Activated naive CD4-positive, alpha-beta T cell treated with Interleukin-2 at 50 U/mL for 16 hours (primary cell): Measurements from ENCODE around the gene RNF212.

Experiments
- DNase-seq: peaks from one replicate; pipeline ENCODE4 v3.0.0-alpha.2; 2020

The RNF212 gene

DNA sequence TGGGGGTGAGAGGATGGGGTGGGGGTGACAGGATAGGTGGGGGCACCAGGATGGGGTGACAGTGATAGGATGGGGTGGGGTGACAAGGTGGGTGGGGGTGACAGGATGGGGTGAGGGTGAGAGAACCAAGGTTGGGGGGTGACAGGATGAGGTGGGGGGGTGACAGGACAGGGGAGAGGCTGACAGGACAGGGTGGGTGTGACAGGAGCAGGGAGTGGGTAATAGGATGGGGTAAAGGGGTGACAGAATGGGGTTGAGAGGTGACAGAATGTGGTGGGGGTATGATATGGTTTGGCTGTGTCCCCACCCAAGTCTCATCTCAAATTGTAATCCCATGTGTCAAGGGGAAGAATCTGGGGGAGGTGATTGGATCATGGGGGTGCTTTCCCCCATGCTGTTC is 26.0 kb downstream of the RNF212 start:
- DNase-seq = no peak

DNA sequence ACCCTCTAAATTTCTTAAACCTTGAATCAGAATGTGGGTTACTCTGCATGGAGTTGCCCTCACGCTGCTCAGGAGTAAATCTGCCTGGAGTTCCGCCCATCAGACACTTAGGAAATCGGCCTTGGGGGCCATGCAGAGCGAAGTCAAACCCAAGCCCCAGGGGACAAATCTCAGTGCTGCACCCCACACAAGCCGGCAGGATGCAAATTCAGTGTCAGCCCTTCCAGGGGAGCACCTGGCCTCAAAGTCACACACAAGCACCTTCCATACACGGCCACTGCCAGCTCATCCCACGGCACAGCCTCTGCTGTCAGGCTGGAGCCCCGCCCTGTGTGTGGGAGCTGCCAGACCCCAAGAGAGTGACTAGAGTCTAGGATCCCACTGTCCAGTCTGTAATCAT is 27.4 kb downstream of the RNF212 start:
- no peak for DNase-seq

DNA sequence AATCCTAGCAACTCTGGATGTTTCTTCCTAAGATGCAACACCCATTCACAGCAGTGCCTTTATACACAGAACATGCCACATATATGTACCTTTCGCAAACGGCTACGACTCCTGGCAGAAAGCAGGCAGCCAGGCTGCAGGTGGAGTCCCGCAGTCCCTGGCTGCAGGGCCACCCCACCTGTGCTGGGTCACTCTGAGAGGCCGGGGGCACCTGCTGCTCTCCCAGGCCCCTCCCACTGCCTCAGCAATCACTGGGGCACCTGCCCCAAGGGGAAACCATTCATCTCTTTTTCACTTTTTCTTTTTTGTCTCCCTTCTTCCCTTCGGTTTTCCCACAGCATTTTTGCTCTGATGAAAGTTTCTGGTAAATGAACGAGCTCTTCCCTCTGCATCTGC is 28.0 kb downstream of the RNF212 start:
- no peak for DNase-seq

DNA sequence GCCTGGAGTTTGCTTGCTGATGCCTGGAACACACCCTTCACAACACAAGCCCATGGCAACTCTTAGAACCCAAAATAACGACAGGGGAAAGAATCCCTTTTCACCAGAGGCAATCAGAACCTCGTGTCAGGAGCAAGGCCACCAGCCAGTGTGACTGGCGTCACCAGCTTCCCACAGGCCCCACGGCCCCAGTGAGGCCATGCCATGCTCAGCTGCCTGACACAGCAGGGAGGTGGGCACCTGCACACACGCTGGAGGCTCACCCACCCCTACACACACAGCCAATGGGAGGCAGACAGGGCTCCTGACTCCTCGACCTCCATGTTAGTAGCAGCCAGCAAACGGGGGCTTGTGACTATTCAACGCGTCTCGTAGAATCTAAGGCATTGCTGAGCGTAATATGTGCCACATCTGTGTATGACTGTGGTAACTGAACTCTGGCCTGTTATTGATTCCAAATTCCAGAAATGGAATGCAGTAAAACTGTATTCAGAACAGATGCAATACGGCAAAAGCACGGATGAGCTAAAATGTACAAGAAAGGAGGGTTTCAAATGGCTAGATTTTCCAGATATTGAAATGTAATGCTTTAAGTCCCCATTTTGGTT is 28.5 kb downstream of the RNF212 start:
- DNase-seq = no peak

DNA sequence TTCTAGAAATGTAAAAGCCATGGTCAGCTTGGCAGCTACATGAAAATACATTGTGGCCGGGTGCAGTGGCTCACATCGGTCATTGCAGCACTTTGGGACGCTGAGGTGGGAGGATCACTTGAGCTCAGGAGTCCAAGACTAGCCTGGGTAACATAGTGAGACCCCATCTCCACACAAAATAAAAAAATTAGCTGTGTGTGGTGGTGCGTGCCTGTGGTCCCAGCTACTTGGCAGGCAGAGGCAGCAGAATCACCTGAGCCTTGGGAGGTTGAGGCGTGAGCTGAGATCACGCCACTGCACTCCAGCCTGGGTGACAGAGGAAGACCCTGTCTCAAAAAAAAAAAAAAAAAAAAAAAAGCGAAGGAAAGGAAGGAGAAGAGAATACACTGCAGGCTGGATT is 29.0 kb downstream of the RNF212 start:
- no peak for DNase-seq

DNA sequence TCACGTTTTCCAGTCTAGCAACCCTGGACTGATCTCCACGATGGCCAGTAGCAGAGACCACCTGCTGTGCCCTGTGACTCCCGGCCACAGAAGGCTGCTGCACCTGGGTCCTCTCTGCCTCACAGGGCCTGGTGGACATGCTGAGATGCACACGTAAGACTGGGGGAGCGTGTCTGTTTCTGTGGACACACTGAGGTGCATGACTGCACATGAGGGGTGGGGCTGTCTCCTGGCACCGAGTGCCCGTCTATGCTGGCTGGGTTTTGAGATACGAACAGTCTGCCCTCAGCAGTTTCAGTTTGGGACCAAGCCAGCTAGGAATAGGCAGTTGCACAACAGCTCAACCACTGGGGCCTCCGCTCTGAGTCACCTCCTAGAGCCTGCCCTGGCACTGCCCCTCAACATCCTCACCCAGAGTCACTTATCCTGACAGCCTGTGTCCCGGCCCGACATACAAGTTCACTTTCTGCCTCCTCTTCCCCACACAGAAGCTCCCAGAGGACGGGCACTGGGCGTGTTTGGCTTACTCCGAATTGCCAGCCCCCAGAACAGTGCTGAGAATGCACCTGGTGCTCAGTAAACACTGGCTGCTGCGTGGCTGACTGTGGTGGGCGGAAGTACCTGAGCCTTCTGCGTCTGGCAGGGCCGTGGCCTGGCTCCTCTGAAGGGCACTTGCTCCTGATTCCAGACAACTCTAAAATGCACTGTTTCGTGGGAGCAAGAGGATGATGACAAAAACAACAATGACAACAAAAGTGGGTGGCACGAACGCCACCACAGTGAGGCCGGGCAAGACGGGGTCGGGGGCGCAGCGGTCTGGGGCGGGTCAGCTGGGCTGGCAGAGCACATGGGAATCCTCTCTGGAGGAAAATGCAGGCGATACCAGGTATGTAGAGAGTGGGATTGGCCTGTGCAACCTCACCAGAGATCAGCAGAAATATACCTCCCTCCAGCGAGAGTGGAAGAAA is 30.9 kb downstream of the RNF212 start:
- no peak for DNase-seq

DNA sequence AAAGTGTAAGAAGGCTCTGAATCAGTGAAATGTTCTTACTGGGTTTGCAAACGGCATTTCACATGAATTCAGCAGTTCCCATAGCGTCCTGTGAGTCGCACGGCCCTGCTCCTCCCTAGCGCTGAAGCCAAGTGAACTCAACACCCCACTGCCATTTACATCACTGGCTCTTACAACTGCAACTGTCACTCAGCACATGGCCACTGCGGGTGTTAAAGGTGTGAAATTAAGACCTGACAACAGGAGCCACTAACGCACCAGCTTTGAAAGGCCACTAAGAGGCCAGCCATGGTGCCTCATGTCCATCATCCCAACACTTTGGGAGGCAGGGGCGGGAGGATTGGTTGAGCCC is 31.7 kb downstream of the RNF212 start:
- DNase-seq = peak; percentile 8

DNA sequence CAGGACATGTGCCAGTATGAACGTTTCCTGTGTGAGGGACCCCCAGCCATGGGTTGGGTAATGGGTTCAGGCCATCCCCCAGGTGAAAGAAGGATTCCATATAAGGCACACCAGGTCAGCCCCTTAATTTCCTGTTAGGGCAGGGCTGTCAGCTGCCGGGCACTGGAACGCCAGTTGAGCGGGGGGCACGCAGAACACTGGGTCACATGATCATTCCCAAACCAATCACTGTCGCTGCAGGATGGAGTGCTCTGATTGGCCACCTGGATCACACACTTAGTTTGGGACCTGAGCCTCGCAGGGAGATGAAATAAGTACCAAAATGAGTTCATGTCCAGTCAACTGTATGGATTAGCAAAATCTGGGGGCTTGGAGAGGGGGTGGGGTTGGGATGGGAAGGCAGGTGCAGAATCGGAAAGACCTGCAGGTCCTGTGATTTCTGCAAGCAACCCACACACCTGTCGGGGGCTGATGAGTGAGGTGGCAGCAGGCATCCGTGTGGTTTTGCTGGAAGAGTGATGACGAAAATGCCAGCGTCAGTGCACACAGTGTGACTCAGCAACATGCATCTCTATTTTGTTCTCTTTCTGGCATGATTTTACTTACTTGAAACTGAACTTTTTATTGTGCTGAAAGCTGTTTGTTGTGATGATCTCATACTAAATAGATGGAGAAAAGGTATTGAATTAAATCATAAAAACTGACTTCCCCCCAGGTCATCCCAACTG is 32.2 kb downstream of the RNF212 start:
- DNase-seq = peak; percentile 21

DNA sequence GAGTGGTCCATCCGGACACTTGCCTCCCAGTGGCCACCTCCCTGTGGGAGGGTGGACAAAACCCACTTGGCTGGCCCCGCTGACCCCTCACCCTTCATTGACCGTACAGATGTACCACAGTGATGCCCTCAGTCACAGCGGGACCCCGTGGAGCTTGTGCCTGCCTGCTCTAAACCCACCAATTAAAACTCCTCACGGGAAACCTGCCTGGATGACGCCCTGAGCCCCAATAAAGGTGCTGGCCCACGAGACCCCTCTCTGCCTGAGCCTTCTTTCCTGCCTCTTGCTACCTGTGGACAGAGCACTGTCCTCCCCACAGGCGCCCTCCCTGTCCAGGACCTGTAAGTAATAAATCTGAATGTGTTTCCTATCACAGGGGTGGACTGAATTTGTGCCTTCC is 32.9 kb downstream of the RNF212 start:
- DNase-seq = no peak

DNA sequence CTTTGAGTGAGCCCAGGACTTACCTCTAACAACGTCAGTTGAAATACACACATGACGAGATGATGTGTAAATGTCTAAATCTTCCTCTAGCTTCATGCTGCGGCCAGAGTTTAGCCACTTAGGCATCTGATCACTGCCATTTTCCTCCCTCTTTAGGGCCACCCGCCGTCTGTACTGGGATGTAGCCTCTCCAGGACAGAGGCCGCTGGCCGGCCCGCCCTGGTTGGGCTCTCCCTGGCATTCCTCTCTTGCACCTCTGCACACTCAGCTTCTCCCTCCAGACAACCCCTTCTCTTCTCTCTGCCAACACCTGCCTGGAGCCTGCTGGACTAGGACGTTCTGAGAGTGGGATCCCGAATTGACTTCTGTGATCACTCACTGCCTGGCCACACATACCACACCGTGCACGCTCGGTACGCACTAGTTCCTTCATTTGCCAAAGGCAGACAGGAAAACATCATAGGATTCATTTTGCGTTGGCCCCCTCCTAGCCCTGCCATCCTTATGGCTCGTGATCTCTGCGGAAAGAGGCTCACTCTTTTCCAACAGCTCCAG is 33.6 kb downstream of the RNF212 start:
- no peak for DNase-seq

DNA sequence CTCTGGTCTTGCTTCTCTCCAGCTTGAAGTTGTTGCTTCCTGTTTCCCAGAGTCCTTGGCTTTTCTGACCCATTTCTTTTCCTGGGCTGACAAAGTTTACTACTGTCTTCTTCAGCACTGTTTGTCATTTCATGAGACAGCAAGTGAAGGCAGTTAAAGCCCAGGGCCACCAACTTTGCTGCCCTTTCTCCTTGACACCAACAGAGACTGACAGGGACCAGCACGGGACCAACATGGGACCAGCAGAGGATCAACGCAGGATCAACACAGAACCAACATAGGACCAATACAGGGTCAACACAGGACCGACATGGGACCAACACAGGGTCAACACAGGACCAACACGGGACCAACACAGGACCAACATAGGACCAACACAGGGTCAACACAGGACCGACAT is 34.9 kb downstream of the RNF212 start:
- no peak for DNase-seq

DNA sequence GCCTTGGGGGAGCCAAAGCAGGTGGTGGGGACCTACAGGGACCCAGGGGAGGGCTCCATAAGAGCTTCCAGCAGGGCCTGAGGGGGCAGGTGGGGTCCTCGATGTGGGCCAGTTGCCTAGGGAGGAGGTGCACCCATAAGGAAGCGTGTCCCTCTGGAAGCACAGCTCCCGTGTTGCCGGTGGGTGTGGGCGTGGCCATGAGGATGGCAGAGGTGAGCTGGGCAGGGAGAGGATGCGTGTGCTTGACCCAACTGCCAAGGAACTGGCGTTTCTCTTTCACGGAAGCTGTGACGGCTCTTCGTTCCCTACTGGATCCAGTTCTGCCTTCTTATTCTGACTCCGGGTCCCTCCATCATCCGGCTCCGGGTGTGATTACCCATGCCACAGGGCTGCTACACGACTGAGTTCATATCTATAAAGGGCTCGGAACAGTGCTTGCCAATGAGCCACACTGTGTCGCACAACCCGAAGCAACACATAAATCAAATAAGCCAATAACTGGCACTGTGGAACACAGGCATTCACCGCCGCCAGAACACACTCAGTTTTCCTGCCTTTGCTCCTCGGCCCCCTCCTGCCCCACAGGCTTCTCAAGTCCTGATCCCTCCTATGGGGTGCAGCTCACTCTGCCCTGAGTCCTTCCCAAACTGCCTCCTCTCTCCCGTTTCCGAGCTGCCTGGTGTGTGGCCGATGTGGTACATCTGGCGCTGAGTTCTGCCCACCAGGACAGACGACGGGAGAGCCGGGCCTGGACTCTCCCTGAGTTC is 35.5 kb downstream of the RNF212 start:
- no peak for DNase-seq

DNA sequence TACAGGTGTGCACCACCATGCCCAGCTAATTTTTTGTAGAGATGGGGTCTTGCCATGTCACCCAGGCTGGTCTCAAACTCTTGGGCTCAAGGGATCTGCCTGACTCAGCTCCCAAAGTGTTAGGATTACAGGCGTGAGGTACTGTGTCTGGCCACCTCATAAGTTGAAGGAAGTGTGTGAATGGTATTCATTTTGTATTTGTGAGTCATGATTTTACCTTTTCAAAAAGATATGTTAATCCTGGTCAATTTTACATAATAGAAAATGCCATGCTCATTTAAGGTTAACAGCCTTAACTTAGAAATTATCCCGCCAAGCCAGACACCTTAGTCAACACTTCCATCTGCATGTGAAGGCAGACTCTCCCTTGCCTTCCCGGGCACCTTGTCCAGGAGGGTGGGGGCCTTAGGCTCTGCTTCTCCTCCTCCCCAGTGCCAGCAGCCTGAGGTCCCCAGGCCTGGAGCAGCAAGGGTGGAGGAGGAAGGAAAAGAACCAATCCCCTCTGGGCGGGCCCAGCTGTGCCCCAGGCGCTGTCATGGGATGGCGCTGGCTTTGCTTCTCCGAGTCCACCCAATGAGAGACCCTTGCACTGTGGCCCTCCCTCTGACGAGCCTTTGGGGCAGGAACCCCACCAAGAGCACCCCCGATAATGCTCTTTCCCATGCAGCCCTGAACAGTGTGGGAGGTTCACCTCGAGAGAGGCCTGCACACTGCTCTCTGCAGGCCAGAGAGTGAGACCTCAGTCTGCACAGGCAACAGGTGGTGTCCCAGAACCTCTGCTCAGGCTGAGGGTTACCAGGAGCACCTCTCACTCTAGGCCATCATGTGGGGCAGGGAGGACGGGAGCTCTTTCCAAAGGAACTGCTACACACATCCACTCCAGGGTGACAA is 37.3 kb downstream of the RNF212 start:
- DNase-seq = no peak

DNA sequence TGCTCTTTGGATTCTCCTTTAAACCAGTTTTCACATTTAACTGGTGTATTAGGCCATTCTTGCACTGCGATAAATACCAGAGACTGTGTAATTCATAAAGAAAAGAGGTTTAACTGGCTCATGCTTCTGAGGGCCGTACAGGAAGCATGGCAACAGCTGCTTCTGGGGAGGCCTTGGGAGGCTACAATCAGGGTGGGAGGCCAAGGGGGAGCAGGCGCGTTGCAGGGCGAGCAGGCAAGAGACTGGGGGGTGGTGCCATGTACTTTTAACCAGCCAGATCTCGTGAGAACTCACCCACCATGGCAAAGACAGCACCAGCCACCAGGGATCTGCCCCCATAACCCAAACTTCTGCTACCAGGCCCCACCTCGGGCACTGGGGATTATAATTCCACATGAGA is 38.1 kb downstream of the RNF212 start:
- DNase-seq = no peak

DNA sequence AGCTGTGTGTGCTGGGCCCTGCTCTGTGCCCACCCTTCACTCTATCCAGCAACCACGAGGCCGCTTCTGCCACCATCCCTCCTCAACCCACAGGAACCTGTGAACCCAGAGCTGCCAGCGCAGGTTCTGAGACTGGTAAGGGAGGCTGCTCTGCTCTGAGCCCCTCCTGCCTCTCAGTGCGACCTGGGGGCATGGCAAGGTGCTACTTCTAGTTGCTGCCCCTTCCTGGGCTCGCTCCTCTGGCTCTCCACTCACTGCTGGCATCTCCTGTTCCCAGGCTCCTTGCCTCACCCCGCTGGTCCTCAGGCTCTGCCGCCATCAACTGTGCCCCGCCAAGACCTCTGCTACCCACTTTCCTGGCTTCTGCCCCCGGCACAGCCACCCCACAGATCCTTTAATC is 39.3 kb downstream of the RNF212 start:
- DNase-seq = no peak

DNA sequence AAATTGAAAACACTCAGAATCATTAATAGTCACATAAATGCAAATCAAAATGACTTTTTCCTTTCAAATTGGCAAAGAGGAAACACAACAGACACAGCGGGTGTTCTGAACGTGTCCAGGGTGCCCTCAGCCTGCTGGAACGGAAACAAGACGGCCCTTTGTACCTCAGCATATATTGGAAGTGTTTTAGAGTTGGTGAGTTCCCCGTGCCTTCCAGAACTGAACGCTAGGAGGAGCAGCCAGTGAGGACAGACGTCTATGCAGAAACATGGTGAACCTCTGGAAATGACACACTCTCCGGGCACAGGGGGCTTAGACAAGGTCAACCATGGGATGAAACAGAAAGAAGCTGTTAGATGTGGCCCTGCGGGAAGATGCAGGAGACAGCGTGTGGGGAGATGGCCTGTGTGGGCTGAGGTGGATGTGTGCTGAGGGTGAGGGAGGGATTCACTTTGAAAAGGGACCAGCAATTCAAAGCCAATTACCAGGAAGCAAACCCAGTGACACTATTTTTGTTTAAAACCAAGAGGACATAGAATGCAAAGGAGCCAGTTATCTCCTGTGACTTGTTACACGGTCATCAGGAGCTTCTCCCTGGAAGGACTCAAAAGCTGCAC is 40.4 kb downstream of the RNF212 start:
- DNase-seq = peak; percentile 48

DNA sequence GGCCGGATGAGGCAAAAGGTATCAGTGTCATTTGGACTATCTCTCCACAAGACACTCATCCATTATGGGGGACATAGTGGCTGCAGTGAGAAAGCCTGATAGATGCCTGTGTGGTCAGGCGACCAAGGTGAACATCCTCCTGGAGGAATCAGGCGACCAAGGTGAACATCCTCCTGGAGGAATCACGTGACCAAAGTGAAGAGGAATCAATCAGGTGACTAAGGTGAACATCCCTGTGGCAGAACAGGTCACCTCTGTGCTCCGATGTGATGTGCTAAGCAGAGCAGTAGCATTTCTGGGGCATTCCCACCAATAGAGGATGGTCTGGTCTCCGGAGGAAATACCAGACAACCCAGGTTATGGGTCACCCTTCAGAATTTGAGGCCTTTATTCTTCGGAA is 44.0 kb downstream of the RNF212 start:
- DNase-seq = no peak

DNA sequence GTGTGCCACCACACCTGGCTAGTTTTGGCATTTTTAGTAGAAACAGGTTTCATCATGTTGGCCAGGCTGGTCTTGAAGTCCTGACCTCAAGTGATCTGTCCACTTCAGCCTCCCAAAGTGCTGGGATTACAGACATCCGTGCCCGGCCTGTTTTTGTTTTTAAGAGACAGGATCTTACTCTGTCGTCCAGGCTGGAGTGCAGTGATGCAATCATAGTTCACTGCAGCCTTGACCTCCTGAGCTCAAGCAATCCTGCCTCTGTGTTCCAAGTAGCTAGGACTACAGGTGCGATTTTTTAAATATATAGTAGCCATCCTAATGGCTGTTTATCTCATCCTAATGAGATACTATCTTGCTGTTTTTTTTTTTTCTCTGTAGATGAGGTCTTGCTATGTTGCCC is 47.6 kb downstream of the RNF212 start:
- no peak for DNase-seq

DNA sequence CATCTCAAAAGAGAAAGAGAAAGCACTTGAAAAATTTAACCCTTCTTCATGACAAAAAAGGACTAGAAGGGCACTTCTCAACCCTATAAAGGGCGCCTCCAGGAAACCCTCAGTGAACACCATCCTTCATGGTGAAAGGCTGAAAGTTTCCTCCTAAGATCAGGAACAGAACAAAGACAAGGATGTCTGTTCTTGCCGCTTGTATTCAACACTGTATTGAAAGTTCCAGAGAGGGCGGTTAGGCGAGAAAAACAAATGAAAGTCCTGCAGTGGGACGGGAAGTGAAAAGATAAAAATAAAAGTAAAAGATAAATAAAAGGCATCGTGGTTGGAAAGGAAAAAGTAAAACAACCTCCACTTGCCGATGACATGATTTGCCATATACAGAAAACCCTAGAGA is 50.9 kb downstream of the RNF212 start:
- DNase-seq = no peak

DNA sequence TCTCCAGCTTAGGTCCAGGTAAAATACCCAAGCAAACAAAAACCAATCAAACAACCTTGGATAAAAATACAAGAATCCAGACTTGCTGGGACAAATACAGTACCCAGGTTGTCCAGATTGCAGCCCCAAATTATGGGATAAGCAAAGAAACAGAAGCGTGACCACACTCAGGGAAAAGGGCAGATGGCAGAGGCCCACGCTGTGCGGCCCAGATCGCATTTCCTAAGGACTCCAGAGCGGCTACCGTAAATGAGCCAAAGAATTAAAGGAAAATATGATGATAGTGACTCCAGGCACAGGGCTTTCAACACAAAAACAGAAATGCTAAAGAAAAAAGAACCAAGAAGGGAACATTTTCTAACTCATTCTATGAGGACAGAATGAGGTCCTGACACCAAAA is 51.6 kb downstream of the RNF212 start:
- DNase-seq = no peak

DNA sequence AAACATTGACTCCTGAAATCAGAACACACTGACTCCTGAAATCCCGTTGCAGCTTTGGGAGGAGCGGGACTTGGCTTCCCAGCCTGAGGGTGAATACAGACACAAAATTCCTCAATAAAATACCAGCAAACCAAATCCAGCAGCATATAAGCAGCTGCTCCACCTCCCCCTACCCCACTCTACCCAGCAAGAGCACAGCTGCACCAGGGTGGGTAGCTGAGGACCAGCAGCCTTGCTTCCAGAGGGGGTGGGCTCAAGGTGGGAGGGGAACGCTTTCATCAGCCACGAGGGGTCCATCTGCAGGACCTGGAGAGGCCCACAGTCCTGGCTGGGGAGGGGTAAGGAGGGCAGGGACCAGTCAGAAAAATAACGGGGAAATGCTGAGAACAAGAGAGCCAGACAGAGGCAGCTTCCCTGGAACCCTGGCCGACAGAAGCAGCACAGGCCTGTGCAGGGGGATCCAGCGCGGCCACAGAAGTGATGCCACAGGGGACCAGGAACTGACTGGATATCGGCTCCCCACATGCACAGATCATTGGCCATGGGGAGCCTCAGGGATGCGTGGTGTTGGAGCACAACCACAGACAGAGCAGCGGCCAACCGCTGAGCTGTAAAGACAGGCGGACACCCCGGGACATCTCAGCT is 52.2 kb downstream of the RNF212 start:
- DNase-seq = no peak
